GM20431 (cell line): ENCODE measurements around the gene VTCN1.
"Not testable (repeated sequence)": the region's sequence is repeated elsewhere in the genome, so short reads cannot be mapped to it uniquely, and the experiment has no call there.

Experiments
- in situ Hi-C: fragments of 300-500 bp; cut with MseI, MboI; formaldehyde crosslinking; loops from one replicate; pipeline ENCODE4 v1.15.0; 2020; ENCODE audit warnings: low sequenced_read_pairs; ENCODE audit not compliant: unreplicated experiment

The VTCN1 gene

DNA sequence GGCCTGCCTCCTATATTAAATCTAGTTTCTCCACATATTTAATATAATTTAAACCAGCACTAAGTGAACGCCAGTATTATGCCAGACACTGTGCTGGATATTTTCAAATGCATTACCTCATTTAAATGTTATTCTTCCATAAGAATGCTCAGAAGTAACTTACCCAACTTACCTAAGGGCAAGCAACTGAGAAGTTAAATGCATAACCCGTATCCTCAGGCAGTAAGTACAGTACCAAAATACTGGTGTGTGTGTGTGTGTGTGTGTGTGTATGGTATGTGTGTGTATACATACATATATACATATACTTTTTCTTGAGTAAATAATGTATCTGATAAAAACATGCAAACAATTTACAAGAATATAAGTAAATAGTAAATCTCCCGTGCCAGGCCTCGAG, 80.2 kb downstream of the VTCN1 start:
- in situ Hi-C loops, result no loop called here

DNA sequence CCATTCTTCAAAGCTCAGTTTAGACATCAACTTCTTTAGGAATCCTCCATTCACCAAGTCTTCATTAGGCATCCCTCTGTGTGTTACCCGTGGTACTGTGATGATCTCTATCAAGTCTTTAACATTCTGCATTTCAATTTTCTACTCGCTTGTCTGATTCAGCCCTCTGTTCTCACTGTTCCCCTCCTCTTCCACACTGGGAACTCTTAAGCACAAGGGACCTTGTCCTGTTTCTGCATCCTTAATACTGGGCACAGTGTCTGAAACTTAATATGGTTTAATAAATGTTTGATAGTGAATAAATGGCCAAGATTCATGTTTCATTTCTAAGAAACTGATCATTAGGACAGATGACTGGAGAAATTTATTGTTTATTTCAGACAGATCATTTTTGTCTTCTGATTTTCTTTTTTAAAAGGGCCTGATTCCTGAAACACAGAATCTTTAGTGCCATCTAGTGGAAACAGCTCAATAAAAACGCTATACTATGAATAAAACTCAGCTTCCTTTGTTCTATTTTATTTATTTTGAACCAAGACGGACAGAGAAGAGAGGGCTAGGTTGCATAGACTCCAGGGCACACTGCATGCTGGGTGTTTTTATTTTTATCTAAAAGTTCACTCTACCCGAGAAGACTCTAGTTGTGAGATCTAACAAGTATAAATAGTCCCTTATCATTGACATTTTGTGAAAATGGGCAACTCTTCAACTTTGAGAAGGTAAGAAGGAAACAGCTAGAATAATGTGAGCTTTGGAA, 82.2 kb downstream of the VTCN1 start:
- in situ Hi-C loops, result no loop called here

DNA sequence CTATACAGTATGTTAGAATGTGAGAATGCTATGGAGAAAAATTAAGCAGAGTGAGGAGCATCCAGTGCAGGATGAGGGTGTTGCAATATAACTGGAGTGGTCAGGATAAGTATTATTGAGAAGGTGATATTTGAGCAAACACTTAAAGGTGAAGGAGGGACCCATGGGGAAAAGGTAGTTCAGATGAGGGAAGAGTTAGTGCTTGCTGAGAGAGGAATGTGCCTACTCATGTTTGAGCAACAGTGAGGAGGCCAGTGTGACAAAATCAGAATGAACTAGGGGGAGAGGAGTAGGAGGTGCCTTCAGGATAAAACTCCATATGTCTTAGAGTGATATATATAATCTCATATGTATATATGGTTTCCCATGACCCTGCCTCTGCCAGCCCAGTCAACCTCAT, 82.9 kb downstream of the VTCN1 start:
- in situ Hi-C loops, result no loop called here

DNA sequence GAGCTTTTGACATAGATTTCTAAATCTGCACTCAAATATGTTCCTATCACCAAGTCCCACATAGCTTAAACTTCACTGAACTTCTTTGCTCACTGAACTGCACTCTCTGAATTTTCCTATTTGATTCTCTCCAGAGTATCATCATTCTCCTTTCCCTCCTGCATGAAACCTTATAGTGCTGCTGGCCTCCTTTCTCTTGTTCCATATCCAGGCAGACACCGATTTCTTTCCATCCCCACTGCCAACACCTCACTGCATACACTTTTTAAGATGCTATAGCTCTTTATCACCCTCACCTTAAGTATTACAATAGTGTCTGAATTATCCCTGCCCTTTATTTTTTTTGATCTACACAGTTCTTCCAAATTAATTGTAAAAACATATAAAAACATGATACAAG, 86.1 kb downstream of the VTCN1 start:
- in situ Hi-C loops, result no loop called here

DNA sequence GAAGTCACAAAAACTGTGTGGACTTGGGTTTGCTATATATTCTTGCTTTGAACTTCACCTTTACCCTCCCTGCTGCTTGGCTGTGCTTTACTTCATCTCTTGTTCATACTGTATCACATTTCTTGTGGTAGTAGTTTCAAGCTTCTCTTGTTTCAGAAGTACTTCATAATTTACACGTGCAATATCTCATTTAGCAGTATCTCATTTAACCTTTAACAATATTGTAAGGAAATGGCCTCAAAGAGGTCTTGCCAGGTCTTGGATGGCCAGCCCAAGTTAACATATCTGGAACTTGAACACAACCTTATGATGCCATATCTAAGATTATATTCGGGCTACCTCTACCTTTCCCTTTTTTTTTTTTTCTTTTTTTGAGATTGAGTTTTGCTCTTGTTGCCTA, 87.5 kb downstream of the VTCN1 start:
- in situ Hi-C loops, result no loop called here

DNA sequence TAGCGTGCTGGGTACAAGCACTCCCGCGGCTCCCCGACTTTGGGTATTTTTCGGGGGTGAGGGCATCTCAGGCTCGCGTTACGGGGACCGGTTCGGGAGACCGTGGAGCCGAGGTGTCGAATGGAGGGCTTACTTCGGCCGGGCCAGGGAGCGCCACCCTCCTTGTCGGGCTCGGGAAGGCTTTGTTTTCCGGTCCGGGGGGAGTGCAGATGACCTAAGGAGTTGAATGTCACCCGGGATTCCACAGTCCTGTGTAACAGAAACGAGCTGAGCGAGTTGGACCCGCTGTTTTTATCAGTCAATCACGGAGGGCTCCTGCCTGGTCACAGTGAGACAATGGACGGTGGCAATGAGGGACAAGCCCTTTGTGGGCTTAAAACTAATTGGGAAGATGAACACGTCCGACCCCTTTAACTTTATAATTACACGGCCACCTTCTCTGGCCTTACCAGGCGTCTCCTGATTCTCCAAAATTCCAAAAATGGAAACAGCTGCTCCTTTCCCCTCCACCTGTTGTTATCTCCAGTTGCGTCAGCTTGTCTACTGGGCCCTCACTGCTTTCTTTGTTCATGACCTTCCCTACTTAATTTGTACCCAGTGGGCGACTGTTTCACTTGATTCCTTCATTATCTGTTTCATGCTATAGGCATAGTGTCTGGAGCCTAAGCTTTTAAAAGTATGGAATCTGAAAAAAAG, 88.2 kb downstream of the VTCN1 start:
- in situ Hi-C loops, result no loop called here

DNA sequence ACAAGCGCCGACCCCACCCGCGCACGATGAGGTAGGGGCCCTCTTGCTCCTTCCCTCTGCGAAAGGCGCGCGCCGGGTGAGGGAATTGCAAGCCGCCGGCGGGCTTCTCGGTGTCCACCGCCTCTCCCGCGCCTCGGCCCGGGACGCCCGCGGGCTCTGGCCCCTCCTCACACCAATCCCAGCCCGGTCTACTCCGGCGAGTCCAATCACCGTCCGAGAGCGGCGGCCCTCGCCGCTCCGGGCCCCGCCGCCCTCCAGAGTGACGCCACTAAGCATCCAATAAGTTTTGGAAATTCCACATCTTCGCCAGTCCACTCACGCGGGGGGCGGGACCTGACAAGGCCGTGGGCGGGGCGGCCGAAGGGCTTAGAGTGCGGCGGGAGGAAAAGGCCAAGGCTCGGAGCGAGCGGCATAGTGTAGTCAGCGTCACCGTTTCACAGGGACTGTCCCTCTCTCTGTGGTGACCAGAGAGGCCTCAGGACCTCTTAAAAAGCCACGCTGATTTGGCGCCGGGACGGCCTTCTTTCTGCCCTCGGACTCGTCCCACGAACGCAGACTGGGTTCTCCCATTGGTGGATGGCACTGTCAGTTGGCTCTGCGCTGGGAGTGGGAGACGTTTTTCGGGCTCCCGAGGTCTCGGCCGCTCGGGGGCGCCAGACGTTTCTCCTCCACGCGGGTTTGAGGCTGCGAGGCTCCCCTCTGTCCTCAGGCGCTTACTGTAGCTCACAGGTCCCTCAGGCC, 89.0 kb downstream of the VTCN1 start, which contains the start of gene TRIM45:
TSS of gene TRIM45 (minus strand) at position 161 of the 741 bp plus-strand sequence. CDS start 548 bp downstream, outside the sequence.
- in situ Hi-C loops, result no loop called here

DNA sequence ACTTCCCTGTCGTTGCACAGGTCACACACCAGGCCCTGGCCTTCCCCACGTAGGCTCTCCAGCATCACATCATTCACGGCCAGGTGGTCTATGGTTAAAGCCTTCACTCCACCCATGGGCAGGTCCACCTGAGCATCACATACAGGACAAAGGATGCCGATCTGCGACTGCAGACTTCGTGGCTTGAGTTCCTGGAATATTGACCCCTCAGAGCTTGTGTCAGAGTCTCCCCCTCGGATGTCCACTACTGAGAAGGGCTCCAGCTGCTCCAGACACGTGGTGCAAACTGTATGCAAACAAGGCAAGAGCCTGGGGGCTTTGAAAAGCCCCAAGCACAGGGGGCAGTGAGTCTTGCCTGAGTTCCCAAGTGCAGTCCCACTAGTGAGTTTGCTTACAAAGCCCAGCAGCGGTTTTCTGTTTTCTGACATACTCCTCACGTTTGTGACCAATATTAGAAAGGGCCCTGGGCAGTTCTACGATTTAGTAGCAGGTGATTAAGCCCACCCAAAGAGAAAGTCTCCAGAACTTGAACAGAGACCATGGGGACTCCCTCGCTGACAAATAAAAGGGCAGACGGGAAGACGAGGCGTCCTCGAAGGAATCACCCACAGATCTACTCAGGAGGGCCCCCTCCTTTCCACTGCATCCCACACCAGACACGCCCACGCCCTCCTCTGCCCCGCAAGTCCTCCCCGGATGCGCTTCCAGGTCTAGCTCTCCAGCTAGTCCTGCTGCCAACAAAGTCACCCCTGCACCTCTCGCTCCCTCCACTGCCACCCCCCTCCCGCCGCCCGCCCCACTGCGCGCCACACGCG, 89.7 kb downstream of the VTCN1 start:
- in situ Hi-C loops, result no loop called here

DNA sequence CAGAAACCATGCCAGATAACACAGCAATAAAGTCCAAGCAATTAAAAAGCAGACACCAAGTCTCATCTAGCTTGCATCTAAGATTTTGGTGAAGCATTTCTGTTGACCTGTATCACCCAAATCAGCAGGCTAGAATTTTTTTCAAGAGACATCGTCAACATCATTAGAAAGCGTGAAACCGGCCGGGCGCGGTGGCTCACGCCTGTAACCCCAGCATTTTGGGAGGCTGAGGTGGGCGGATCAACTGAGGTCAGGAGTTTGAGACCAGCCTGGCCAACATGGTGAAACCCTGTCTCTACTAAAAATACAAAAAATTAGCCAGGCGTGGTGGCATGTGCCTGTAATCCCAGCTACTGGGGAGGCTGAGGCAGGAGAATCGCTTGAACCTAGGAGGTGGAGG, 91.6 kb downstream of the VTCN1 start:
- in situ Hi-C loops, result not testable (repeated sequence)

DNA sequence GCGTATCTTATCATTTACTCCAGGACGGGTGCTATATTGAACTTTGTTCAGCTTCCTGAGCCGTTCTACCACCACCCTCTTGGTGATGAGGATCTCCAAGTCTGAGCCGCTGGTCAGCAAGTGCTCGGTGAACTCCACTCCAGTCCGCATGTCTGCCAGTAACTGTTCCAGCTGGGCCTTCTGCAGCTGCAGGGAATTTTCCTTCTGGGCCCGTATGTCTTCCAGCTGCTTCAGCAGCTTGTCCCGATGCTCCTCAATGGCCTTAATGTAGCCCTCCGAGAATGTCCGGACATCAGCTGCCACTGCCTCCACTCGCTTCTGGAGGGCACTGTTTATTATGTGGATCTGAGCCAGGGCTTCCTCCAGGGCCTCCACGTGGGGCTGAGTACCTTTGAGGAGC, 92.6 kb downstream of the VTCN1 start:
- in situ Hi-C loops, result no loop called here

DNA sequence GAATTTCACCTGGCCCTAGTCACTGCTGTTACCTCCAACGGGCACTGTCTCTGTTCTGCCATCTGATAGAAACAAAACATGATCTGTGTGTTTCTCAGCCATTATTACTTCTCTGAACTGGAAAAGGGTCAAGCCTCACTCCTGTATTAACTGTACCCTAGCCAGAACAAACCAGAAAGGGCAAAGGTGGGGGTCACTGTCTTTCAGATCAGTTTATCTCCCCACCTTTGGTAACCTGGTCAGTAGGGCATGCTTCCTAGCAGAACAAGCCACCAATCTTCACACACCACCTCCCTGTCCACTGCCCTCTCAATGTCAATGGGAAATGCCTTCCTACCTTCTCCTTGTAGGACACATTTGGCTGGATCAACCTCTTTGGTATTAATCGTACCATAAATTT, 93.0 kb downstream of the VTCN1 start:
- in situ Hi-C loops, result no loop called here

DNA sequence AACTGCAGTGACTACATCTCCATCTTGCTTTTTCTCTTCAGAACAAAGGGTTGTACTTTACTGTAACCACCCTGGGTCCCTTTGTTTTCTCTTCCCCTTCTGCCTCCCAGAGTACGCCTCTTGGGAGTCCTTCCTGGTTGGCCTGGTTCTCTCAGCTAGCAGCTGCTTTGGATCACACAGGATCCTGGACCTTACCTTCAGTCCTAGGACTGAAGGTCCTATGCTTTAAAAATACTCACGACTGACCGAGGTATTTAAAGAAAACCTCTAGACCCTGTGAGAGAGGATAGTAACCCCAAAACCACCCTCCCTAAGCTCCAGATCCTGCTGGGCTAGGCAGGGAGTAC, 94.0 kb downstream of the VTCN1 start:
- in situ Hi-C loops, result no loop called here

DNA sequence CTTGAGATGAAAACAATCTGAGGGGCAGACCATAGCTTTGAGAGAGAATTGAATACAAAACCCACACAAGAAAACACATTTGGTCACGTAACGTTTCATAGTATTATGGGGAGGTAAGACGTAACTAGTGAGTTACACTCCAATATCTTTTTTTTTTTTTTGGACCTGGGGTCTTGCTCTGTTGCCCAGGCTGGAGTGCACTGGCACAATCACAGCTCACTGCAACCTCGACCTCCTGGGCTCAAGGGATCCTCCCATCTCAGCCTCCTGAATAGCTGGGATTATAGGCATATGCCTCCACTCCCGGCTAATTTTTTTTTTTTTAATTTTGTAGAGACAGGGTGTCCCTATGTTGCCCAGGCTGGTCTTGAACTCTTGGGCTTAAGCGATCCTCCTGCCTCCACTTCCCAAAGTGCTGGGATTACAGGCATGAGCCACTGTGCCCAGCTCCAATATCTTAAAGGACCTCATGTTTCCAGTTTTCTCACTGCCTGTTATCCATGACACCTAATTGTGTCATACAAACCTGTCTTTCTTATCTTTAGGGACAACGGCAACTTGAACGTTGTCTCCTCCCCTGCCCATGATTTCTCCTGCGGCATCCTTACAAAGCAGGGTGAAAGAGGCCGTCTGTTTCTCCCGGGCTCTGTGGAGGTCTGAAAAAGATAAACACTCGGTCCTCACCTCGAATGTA, 94.5 kb downstream of the VTCN1 start:
- in situ Hi-C loops, result no loop called here

DNA sequence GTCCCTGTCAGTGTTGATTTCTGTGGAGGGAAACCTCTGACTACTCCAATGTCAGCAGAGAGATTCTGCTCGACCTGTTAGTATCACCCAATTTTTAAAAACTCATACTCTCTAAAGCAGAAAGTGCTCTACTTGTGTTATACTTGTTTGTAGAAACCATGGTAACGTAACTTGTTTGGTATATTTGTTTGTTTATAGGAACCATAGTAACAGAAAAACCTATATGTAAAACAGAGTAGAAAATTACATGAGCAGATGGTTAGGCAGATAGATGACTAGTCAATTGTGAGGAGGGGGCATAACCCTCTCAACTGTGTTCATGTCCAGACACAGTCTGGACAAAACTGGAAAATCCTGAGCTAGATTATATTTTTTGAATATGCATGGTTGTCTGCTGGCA, 95.8 kb downstream of the VTCN1 start:
- in situ Hi-C loops, result no loop called here

DNA sequence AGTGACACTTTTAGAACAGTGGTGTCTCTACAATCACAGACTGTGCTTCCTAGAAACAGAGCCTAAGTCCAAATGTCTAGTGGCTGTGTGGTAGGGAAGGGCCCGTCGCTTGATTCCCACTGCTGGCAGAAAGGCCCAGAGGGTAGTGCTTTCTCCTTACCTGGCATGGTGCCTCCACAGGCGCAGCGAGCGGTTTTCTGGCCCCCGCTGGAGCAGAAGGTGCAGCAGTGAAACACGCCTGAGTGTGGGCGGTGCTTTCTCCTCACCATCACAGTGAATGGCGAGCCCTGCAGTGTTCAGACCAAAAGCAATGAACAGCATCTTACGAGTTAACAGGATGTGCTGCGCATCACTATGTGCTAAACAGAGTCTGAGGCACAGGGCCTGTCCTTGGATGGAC, 97.5 kb downstream of the VTCN1 start:
- in situ Hi-C loops, result no loop called here

DNA sequence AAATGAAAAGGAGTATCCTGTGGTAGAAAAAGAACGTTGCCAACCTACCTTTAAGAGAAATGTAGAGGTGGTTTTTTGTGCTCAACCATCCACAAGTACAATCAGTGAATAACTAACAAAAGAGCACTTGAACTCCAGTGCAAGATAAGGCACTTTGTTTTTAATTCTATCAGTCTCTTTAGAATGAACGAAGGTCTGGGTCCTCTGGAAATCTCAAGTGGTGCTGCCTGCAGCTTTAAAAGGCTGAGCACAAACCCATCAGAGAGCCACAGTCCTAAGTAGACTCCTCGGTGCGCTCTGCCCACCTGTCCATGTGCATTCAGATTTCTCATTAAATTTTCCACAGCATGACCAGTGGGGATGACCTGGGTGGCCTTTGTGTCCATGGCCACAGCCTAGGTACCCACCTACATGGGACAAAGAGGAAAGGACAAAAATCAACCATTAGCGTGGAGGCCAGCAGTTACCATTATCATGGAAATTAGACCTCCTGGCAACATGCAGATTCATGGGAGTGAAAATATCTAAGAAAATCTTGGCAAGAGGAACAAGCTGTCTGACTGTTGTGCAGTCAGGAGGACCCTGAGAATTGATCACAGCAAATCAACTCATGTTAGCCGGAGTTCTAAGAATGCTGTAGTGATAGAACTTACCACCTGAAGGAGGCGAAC, 98.5 kb downstream of the VTCN1 start:
- in situ Hi-C loops, result no loop called here

DNA sequence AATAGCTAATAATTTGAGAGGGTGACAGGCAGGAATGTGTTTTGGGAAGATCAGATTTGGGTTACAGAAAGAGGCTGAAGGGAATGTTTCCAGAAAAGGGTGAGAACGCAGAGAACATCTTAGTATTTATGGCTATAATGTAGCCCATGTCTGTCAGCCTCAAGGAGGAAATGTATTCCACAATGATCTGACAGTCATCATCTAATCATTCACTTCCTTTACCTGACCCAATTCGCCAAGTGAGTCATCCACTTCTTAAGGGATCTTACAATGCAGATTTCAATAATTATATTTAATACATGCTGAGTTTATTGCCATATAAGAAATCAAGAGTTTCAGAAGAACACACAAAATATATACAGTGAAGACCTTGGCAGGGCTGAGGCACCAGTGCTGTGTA, 100.0 kb downstream of the VTCN1 start:
- in situ Hi-C loops, result no loop called here

DNA sequence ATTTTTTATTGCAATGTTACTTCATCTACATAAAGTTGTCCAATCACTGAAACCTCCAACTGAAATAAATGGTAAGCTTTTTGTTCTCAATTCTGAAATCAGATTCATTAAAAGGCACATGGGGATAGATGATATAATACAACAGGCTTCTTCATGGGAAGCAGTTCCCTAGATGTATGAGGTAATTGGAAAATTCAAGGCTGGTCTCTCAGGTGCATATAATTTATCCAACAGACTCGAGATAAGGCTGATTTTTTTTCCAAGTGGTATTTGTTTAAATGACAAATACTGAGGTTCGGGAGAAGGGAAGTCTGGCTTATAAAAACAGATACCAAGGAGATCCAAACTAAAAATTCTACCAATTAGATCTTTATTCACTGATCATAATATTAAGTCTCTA, 103.4 kb downstream of the VTCN1 start:
- in situ Hi-C loops, result no loop called here

DNA sequence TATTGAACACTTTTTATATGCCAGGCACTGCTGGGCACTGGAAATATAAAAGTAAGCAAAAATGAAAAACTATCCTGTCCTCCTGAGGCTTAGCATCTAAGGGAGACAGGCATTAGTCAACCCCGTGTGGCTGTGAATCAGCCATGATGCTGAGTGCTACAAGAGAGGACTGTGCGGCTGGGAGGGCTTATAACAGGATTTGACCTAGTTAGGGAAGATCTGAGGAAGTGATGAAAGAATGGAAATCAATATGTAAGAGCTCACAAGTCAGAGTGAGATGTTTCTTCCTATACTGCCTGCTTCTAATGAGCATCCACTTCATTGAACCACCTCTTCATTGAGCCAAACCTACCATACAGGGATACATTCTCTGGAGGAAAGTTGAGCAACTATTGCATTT, 104.2 kb downstream of the VTCN1 start:
- in situ Hi-C loops, result no loop called here
